SW 1271 (cell line): ENCODE data around the gene IP6K2.
A peak's percentile ranks its signal among the peaks of the same experiment; 100 is the strongest.

Experiments
- DNase-seq, 2 experiments: peaks; one replicate each; lab custom pipeline; 2025; lab: John Stamatoyannopoulos, UW

Gene IP6K2

GRCh38 chr3:48688737-48689075 is 28.3 kb downstream of the IP6K2 start:
- DNase-seq: no peak

- no peak for DNase-seq
These were observed 28.8 kb downstream of the IP6K2 start for GRCh38 chr3:48688032-48688736.

- no peak for DNase-seq
These were observed 29.8 kb downstream of the IP6K2 start for GRCh38 chr3:48687220-48687678.

GRCh38 chr3:48686538-48687219 is 30.3 kb downstream of the IP6K2 start:
- no peak for DNase-seq

- peak; percentile 41 to 60 for DNase-seq
These were observed 31.2 kb downstream of the IP6K2 start, which contains the start of gene NCKIPSD for GRCh38 chr3:48685603-48686511. TSS of gene NCKIPSD (minus strand) at chr3:48685915. CDS start at chr3:48685807, 108 bp downstream.

- no peak for DNase-seq
These were observed 31.8 kb downstream of the IP6K2 start for GRCh38 chr3:48685293-48685602.

GRCh38 chr3:48684480-48685143 is 32.4 kb downstream of the IP6K2 start:
- no peak for DNase-seq

GRCh38 chr3:48684054-48684349 is 33.0 kb downstream of the IP6K2 start:
- DNase-seq: no peak

- DNase-seq: no peak
These were observed 34.2 kb downstream of the IP6K2 start for GRCh38 chr3:48682786-48683185.

- no peak for DNase-seq
These were observed 34.9 kb downstream of the IP6K2 start for GRCh38 chr3:48681974-48682610.

- DNase-seq: no peak
These were observed 35.5 kb downstream of the IP6K2 start for GRCh38 chr3:48681541-48681880.

- no peak for DNase-seq
These were observed 36.0 kb downstream of the IP6K2 start for GRCh38 chr3:48680811-48681540.

GRCh38 chr3:48679411-48680391 is 37.3 kb downstream of the IP6K2 start:
- DNase-seq: no peak

GRCh38 chr3:48678566-48679380 is 38.2 kb downstream of the IP6K2 start:
- DNase-seq: no peak

- DNase-seq: no peak
These were observed 39.0 kb downstream of the IP6K2 start for GRCh38 chr3:48678056-48678455.

- DNase-seq: no peak
These were observed 42.5 kb downstream of the IP6K2 start for GRCh38 chr3:48674505-48674904.

GRCh38 chr3:48672522-48672921 is 44.5 kb downstream of the IP6K2 start:
- no peak for DNase-seq

- no peak for DNase-seq
These were observed 52.1 kb downstream of the IP6K2 start for GRCh38 chr3:48664929-48665328.

GRCh38 chr3:48664313-48664644 is 52.7 kb downstream of the IP6K2 start:
- DNase-seq: no peak
